HepG2 (cell line): ENCODE measurements around the gene SRP9. TPM values are rescaled to one million over a fixed set of nuclear protein-coding genes. Genes with fewer than 3 reads are reported as not detected.
A peak's percentile ranks its signal among the peaks of the same experiment; 100 is the strongest.

ENCODE experiments used
- ARID5B ChIP-seq: IDR thresholded peaks from 2 replicates; pipeline ENCODE4 v1.4.0; 2020; ENCODE audit warnings: mild to moderate bottlenecking, missing genetic modification reagents
- GATAD2A ChIP-seq: IDR thresholded peaks from 2 replicates; pipeline ENCODE4 v1.6.1; 2016
- HNRNPL ChIP-seq: fragments of 200-400 bp; formaldehyde crosslinking; IDR thresholded peaks from 2 replicates; pipeline ENCODE4 v1.6.1; 2017; ENCODE audit warnings: mild to moderate bottlenecking, low read depth, low read length
- MTA1 ChIP-seq: sonication (generic); formaldehyde crosslinking; IDR thresholded peaks from 2 replicates; pipeline ENCODE4 v1.4.0; 2020; ENCODE audit warnings: missing genetic modification reagents, mild to moderate bottlenecking, borderline replicate concordance
- MYC ChIP-seq: sonication (generic); formaldehyde crosslinking; IDR thresholded peaks from 2 replicates; pipeline ENCODE4 v1.9.0; 2021; ENCODE audit warnings: missing genetic modification reagents, borderline replicate concordance
- NFE2 ChIP-seq: sonication (generic); formaldehyde crosslinking; IDR thresholded peaks from 2 replicates; pipeline ENCODE4 v1.4.0; 2020; ENCODE audit warnings: missing genetic modification reagents
- NFKBIZ ChIP-seq: IDR thresholded peaks from 2 replicates; pipeline ENCODE4 v1.6.1; 2018; ENCODE audit warnings: missing genetic modification reagents, missing compliant biosample characterization
- PRPF4 ChIP-seq: fragments of 200-400 bp; formaldehyde crosslinking; IDR thresholded peaks from 2 replicates; pipeline ENCODE4 v1.6.1; 2016; ENCODE audit warnings: low read length, low read depth; ENCODE audit not compliant: poor library complexity, severe bottlenecking
- RXRA ChIP-seq: sonication (generic); formaldehyde crosslinking; IDR thresholded peaks from 2 replicates; pipeline ENCODE4 v1.5.1; 2020; ENCODE audit warnings: missing genetic modification reagents
- SOX13 ChIP-seq, 3 experiments: fragments of 450-650 bp in 1 of 3; sonication (generic) in 1 of 3; formaldehyde crosslinking in 1 of 3; IDR thresholded peaks in 2 of 3; conservative IDR thresholded peaks in 1 of 3; 2 replicates each; pipeline versions ENCODE4 v1.5.0 to v1.6.1; 2016 to 2020; ENCODE audit warnings: antibody characterized with exemption in 1 of 3, mild to moderate bottlenecking in 1 of 3, missing compliant biosample characterization in 1 of 3, missing genetic modification reagents in 1 of 3, moderate library complexity in 1 of 3
- TFDP1 ChIP-seq: IDR thresholded peaks from 2 replicates; pipeline ENCODE4 v1.6.1; 2016; ENCODE audit warnings: missing compliant biosample characterization, missing genetic modification reagents, borderline replicate concordance
- ZC3H4 ChIP-seq: sonication (generic); formaldehyde crosslinking; IDR thresholded peaks from 2 replicates; pipeline ENCODE4 v1.4.0; 2020; ENCODE audit warnings: missing genetic modification reagents, borderline replicate concordance
- ZNF281 ChIP-seq: sonication (generic); formaldehyde crosslinking; IDR thresholded peaks from 2 replicates; pipeline ENCODE4 v1.4.0; 2020; ENCODE audit warnings: missing genetic modification reagents, borderline replicate concordance
- ZNF331 ChIP-seq: sonication (generic); formaldehyde crosslinking; IDR thresholded peaks from 2 replicates; pipeline ENCODE4 v1.4.0; 2020; ENCODE audit warnings: missing genetic modification reagents
- ZNF354B ChIP-seq: sonication (generic); formaldehyde crosslinking; IDR thresholded peaks from 2 replicates; pipeline ENCODE4 v1.8.0; 2022; ENCODE audit warnings: mild to moderate bottlenecking, missing genetic modification reagents
- ZSCAN9 ChIP-seq: IDR thresholded peaks from 2 replicates; pipeline ENCODE4 v1.6.1; 2016; ENCODE audit warnings: borderline replicate concordance
- polyA plus RNA-seq, 8 experiments: library from polyadenylated mRNA; depleted of rRNA in 3 of 8; stranded (reverse) in 7 of 8; unstranded in 1 of 8; fragments of >200 nt; fragmentation: Illumina TruSeq in 4 of 8; extraction: Trizol in 4 of 8; gene quantifications; 2 replicates each; pipeline versions ENCODE4 v1.2.1 to v1.2.3, GENCODE V29; 2011 to 2016; ENCODE audit warnings: low read depth in 4 of 8, missing spikeins in 1 of 8, mixed read lengths in 1 of 8; ENCODE audit not compliant: insufficient read depth in 1 of 8
- total RNA-seq, 5 experiments: library from RNA; depleted of rRNA; stranded (reverse); fragments of >200 nt; fragmentation: Illumina TruSeq; extraction: Trizol; gene quantifications; 2 replicates each; pipeline ENCODE4 v1.2.3, GENCODE V29; 2016; ENCODE audit warnings: low read depth in 1 of 5

Gene SRP9
- total and polyA plus RNA-seq, 2 of the 13 experiments (the other 11 are each of a cell fraction or from before 2014, with no cell fraction given) = 251 to 307 TPM

GRCh38 chr1:225817611-225818061 is 40.0 kb downstream of the SRP9 start (continued):
- TF ChIP-seq ARID5B = 0 out of 2 replicates have a peak, but pooled peaks have one; percentile 44
- peak; percentile 64; the same call in 1 of the 2 replicates for TF ChIP-seq ZNF281 (CRISPR knock-in tag)
- TF ChIP-seq GATAD2A = peak; percentile 52
- TF ChIP-seq RXRA (CRISPR knock-in tag) = peak; percentile 67; the same call in 1 of the 2 replicates
- peak; percentile 88 for TF ChIP-seq HNRNPL
- TF ChIP-seq PRPF4 = no peak
- 0 out of 2 replicates have a peak, but pooled peaks have one; percentile 50 for TF ChIP-seq ZC3H4 (CRISPR knock-in tag)
- TF ChIP-seq NFE2 (CRISPR knock-in tag) = peak; percentile 92
- TF ChIP-seq MYC (CRISPR knock-in tag) = peak; percentile 51; the same call in 1 of the 2 replicates
- 0 out of 2 replicates have a peak, but pooled peaks have one; percentile 37 for TF ChIP-seq ZNF331 (CRISPR knock-in tag)
- TF ChIP-seq MTA1 (CRISPR knock-in tag) = no peak
- TF ChIP-seq NFKBIZ (CRISPR knock-in tag) = no peak
- TF ChIP-seq SOX13 (IDR thresholded peaks at IDR 0.05) = no peak
- peak in 1 of 2 experiments; percentile 41; a peak in 1 of 4 replicates for TF ChIP-seq SOX13 (CRISPR knock-in tag; conservative IDR thresholded peaks at IDR 0.05 in 1 of 2, IDR thresholded peaks at IDR 0.05 in 1 of 2)
- TF ChIP-seq ZSCAN9 (CRISPR knock-in tag) = 0 out of 2 replicates have a peak, but pooled peaks have one; percentile 23
- TF ChIP-seq TFDP1 = peak; percentile 42; the same call in 1 of the 2 replicates
- no peak for TF ChIP-seq ZNF354B (CRISPR knock-in tag)
